Loucy (cell line): ENCODE measurements around the gene PHAX.

ENCODE experiments used
- EZH2phosphoT487 ChIP-seq: fragments of 200-600 bp; IDR thresholded peaks from 2 replicates; pipeline ENCODE4 v1.6.1; 2018; ENCODE audit warnings: antibody characterized with exemption, mild to moderate bottlenecking, moderate library complexity, borderline replicate concordance
- TF ChIP-seq, protein P1 (sequence below): fragments of 200-600 bp; sonication (generic); conservative IDR thresholded peaks from 2 replicates; pipeline ENCODE4 v1.5.1; 2014; ENCODE audit warnings: mild to moderate bottlenecking, antibody characterized with exemption, low read length

DNA sequence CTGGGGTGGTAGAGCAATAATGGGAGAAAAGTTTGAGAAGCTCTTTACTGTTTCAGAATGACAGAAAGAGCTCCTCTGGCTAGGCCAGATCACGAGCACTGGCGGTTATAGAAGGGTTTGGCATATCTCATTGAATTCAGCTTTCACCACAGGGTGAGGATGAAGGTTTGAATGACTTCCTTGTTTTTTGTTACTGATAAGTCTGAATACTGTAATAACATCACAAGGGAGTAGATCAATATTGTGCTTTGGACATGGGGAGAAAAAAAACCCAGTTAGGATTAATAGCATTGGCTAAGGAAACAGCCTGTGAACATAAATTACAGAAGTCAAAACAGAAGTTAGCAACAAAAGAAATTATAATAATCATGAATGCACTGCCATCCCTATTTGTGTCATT lies 9.4 kb downstream of the PHAX start:
- TF ChIP-seq, protein P1, sequence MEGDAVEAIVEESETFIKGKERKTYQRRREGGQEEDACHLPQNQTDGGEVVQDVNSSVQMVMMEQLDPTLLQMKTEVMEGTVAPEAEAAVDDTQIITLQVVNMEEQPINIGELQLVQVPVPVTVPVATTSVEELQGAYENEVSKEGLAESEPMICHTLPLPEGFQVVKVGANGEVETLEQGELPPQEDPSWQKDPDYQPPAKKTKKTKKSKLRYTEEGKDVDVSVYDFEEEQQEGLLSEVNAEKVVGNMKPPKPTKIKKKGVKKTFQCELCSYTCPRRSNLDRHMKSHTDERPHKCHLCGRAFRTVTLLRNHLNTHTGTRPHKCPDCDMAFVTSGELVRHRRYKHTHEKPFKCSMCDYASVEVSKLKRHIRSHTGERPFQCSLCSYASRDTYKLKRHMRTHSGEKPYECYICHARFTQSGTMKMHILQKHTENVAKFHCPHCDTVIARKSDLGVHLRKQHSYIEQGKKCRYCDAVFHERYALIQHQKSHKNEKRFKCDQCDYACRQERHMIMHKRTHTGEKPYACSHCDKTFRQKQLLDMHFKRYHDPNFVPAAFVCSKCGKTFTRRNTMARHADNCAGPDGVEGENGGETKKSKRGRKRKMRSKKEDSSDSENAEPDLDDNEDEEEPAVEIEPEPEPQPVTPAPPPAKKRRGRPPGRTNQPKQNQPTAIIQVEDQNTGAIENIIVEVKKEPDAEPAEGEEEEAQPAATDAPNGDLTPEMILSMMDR, result no peak
- no peak for TF ChIP-seq EZH2phosphoT487
